GM19467 (cell line): ENCODE data around the gene KLK6.

ENCODE experiments used
- ATAC-seq: cut with Tn5 transposase; IDR thresholded peaks from one replicate; pipeline ENCODE4 v1.9.1; 2021; ENCODE audit warnings: mild to moderate bottlenecking, moderate library complexity; ENCODE audit not compliant: unreplicated experiment

KLK6 gene

GRCh38 chr19:50959731-50960500, 9.5 kb downstream of the KLK6 start:
- no peak for ATAC-seq

GRCh38 chr19:50957587-50957986, 11.8 kb downstream of the KLK6 start:
- ATAC-seq, result no peak

GRCh38 chr19:50952910-50953309, 16.5 kb downstream of the KLK6 start, which contains the start of gene KLK5:
KLK5 (minus strand) TSS chr19:50953038; CDS start chr19:50952657, 381 bp downstream.
- no peak for ATAC-seq

GRCh38 chr19:50949861-50950260, 19.5 kb downstream of the KLK6 start:
- ATAC-seq, result no peak

- no peak for ATAC-seq
Observed at GRCh38 chr19:50947123-50947522, 22.3 kb downstream of the KLK6 start.

GRCh38 chr19:50944795-50945194, 24.6 kb downstream of the KLK6 start:
- ATAC-seq, result no peak

GRCh38 chr19:50943074-50943828, 26.1 kb downstream of the KLK6 start:
- no peak for ATAC-seq

GRCh38 chr19:50939596-50939995, 29.8 kb downstream of the KLK6 start:
- ATAC-seq, result no peak

- no peak for ATAC-seq
Observed at GRCh38 chr19:50933640-50934039, 35.8 kb downstream of the KLK6 start.

GRCh38 chr19:50932690-50933083, 36.7 kb downstream of the KLK6 start:
- ATAC-seq, result no peak

GRCh38 chr19:50932018-50932689, 37.2 kb downstream of the KLK6 start:
- no peak for ATAC-seq

GRCh38 chr19:50931023-50931422, 38.4 kb downstream of the KLK6 start:
- ATAC-seq, result no peak

- ATAC-seq, result no peak
Observed at GRCh38 chr19:50928831-50929230, 40.6 kb downstream of the KLK6 start.

- no peak for ATAC-seq
Observed at GRCh38 chr19:50926144-50926543, 43.2 kb downstream of the KLK6 start.

GRCh38 chr19:50925734-50926133, 43.7 kb downstream of the KLK6 start:
- ATAC-seq, result no peak

GRCh38 chr19:50924586-50924985, 44.8 kb downstream of the KLK6 start:
- ATAC-seq, result no peak

GRCh38 chr19:50922317-50922853, 47.0 kb downstream of the KLK6 start:
- ATAC-seq, result no peak

- no peak for ATAC-seq
Observed at GRCh38 chr19:50921426-50922316, 47.7 kb downstream of the KLK6 start.

- ATAC-seq, result no peak
Observed at GRCh38 chr19:50916069-50916468, 53.3 kb downstream of the KLK6 start.
